GM19238 (cell line): ENCODE data around the gene CERS4.
A peak's percentile ranks its signal among the peaks of the same experiment; 100 is the strongest.
"Not testable (repeated sequence)": the region's sequence is repeated elsewhere in the genome, so short reads cannot be mapped to it uniquely, and the experiment has no call there.

Experiments
- DNase-seq: peaks from one replicate; pipeline ENCODE4 v3.0.0; 2011; ENCODE audit warnings: low spot score; ENCODE audit not compliant: insufficient read length

Gene CERS4

DNA sequence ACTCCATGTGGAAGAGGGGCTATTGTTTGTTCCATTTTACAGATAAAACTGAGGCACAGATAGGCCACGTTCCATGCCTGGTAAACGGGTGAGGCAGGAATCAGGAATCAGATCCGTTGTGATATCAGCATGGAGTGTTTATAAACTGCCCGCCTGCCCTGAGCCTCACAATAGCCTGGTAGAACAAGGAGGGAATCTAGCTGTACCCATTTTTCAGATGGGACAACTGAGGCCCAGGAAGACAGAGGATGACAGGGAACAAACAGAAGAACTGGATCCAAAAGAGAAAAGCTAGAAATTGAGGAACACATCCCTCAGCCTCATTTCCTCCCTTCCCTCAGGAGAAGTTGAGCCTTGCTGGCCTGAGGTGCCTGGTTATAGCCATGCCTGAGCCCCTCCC is 32.5 kb downstream of the CERS4 start:
- no peak for DNase-seq

- DNase-seq: no peak
Observed at GRCh38 chr19:8242211-8242821, 33.1 kb downstream of the CERS4 start.

DNA sequence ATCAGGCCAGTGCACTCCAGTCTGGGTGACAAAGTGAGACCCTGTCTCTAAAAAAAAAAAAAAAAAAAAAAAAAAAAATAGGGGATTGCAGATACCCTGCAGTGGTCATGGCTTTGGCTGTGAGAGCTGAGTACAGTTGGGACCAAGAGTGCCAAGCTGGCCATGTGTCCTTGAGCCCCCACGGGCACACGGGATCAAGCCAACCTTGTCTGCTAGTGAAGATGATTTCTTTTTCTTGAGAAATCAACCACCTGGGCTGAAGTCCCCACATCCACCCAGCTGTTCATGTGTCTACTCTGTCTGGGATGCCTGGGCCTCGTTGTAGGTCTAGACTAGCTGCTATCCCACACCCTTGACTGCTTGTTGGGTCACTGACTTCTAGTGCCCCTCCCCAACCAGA is 34.0 kb downstream of the CERS4 start:
- no peak for DNase-seq

- DNase-seq: no peak
Observed at GRCh38 chr19:8244442-8244841, 35.3 kb downstream of the CERS4 start.

- no peak for DNase-seq
Observed at GRCh38 chr19:8245869-8246835, 37.0 kb downstream of the CERS4 start.

DNA sequence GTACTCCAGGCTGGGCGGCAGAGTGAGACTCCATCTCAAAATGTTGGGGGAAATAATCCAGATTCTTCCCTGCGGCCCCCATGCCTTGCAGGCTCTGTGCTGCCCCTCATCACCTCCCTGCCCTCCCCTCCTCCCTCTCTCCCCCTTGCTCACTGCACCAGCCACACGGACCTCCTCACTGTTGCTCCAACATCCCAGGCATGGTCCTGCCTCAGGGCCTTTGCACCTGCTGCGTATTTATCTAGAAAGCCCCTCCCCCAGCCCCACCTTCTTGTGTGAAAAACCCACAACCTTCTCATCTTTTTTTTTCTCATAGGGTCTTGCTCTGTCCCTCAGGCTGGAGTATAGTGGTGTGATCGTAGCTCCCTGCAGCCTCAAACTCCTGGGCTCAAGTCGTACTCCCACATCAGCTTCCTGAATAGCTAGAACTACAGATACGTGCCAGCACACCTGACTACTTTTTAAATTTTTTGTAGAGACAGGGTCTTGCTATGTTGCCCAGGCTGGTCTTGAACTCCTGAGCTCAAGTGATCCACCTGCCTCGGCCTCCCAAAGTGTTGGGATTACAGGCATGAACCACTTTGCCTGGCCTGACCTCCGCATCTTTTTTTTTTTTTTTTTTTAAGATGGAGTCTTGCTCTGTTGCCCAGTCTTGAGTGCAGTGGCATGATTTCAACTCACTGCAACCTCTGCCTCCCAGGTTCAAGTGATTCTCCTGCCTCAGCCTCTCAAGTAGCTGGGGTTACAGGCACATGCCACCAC is 38.1 kb downstream of the CERS4 start:
- not testable (repeated sequence) for DNase-seq

DNA sequence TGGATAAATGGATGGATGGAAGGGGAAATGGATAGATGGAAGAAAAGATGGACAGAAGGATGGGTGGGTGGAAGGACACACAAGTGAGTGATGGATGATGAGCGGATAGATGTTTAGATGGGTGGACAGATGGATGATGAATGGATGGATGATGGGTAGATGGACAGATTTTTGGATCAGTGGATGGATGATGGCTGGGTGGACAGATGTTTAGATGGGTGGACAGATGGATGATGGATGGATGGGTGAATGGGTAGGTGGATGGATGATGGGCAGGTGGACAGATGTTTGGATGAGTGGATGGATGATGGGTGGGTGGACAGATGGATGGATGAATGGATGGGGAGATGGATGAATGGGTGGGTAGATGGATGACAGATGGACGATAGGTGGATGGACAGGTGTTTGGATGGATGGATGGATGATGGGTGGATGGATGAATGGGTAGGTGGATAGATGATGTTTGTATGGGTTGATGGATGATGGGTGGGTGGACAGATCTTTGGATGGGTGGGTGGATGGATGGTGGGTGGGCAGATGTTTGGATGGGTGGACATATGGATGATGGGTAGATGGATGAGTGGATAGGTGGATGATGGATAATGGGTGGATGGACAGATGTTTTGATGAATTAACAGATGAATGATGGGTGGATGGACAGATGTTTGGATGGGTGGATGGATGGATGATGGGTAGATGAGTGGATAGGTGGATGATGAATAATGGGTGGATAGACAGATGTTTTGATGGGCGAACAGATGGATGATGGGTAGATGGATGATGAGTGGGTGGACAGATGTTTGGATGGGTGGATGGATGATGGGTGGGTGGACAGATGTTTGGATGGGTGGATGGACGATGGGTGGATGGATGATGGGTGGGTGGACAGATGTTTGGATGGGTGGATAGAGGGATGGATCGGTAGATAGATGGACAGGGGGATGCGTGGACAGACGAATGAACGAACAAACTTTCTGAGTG is 39.5 kb downstream of the CERS4 start:
- no peak for DNase-seq

GRCh38 chr19:8250596-8250995 is 41.4 kb downstream of the CERS4 start:
- DNase-seq: no peak

- DNase-seq: no peak
Observed at GRCh38 chr19:8251025-8251472, 41.9 kb downstream of the CERS4 start.

DNA sequence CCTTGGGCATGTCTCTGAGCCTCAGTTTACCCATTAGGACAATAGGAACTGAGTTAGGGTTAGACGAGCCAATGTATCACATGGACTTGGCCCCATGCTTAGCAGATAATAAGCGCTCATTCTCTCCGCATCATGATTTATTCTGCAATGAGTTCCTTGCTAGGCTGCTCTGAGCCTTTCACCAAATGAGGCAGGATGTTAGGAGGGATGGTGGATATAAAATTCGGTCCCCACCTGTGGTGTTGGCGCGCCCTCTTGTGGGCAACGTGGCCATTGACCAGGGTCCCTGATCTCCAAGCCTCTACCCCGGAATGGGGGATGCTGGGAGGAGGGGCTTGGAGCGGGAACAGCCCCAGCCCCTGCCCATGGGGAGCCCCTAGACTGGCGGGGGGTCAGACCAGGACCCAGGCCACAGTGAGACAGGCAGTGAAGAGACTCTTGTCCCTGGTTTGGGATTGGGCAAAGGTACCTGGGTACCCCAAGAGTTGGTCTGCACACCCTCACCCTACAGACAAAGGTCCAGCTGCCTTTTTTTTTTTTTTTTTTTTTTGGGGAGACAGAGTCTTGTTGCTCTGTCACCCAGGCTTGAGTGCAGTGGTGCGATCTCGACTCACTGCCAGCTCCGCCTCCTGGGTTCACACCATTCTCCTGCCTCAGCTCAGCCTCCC is 43.9 kb downstream of the CERS4 start:
- DNase-seq: peak; percentile 81

- no peak for DNase-seq
Observed at GRCh38 chr19:8253678-8254077, 44.5 kb downstream of the CERS4 start.

- DNase-seq: no peak
Observed at GRCh38 chr19:8254286-8255001, 45.3 kb downstream of the CERS4 start.

GRCh38 chr19:8255426-8256125 is 46.4 kb downstream of the CERS4 start:
- DNase-seq: no peak

DNA sequence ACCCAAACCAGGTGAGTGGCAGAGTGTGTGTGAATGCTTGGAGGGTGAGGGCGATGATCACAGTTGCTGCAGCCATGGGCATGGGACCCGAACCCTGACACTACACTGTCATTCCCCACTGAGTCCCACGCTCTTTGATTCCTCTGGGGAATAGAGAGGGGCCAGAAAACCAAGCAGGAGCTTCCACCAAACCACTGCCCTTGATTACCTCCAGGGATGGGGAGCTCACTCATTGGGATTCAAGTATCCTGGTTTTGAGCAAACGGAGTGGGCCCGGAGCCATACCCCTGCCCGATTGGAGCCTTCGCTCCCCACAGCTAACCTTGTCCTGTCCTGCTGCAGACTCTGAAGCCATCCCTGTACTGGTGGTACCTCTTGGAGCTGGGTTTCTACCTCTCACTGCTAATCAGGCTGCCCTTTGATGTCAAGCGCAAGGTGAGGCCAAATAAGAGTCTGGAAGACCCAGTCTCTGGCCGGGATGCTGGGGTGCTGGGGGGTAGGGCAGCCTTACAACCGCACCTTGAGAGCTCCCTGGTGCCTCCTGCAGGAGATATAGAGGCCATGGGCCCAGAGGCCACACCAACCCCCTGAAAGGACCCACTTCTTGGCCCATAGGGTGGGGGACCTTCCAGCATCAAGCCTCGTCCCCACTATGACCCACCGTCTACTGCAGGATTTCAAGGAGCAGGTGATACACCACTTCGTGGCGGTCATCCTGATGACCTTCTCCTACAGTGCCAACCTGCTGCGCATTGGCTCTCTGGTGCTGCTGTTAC is 47.3 kb downstream of the CERS4 start:
- DNase-seq: no peak

DNA sequence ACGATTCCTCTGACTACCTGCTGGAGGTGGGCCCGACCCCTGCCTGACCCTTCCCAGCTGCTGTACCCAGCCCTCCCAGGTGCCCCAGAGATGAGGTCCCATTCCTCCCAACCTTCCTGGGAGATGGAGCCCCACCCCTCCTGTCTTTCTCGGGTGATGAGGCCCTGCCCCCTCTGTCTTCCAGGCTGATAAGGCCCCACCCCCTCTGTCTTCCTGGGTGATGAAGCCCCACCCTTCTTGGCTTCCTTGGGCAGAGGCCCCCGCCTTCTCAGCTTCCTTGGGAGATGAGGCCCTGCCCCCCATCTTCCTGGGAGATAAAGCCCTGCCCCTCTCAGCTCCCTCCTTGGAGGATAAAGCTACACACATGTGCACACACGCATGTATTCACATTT is 47.9 kb downstream of the CERS4 start:
- DNase-seq: no peak

- no peak for DNase-seq
Observed at GRCh38 chr19:8259142-8259921, 50.2 kb downstream of the CERS4 start.

GRCh38 chr19:8259922-8260247 is 50.7 kb downstream of the CERS4 start:
- no peak for DNase-seq

GRCh38 chr19:8261347-8261746 is 52.2 kb downstream of the CERS4 start:
- DNase-seq: no peak
